Midbrain (tissue), 1 donor: ENCODE results near the gene ABHD17C.

Source experiments
- DNase-seq: peaks from one replicate; lab custom pipeline; 2025; lab: John Stamatoyannopoulos, UW

The ABHD17C gene

GRCh38 chr15:80764535-80764934, 69.4 kb downstream of the ABHD17C start:
- DNase-seq, result no peak

DNA sequence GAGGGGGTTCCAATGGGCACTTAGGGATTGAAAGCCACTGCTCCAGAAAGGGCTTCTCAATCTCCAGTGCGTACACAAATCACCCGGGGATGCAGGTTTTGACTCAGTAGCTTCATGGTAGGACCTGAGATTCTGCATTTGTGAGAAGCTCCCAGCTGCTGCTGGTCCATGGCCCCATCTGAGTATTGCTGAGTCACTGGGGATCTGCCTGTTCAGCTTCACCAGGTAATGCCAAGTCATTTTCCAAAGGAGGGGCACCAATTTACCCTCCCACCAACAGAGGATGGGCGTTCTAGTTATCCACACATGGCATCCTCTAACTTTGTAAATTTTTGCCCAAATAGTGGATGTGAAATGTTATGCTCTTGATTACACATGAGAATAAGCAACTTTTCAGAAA, 71.2 kb downstream of the ABHD17C start:
- DNase-seq, result no peak

DNA sequence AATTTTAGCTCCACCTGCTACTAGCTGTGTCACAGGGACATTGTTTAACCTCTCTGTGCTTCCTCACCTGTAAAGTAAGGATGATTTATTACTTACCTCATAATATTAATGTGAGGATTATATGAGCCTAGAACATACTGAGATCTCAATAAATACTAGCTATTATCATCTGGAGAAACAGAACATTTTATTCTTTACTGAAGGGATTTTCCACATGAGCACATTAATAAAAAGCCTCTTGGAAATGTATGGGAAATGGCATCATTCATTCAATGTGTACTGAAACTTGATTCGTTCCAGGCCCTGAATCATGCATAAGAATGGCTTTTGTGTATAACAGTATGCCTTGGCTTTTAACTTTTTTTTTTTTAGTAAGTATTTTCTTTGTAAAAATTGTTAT, 73.0 kb downstream of the ABHD17C start:
- DNase-seq, result no peak

DNA sequence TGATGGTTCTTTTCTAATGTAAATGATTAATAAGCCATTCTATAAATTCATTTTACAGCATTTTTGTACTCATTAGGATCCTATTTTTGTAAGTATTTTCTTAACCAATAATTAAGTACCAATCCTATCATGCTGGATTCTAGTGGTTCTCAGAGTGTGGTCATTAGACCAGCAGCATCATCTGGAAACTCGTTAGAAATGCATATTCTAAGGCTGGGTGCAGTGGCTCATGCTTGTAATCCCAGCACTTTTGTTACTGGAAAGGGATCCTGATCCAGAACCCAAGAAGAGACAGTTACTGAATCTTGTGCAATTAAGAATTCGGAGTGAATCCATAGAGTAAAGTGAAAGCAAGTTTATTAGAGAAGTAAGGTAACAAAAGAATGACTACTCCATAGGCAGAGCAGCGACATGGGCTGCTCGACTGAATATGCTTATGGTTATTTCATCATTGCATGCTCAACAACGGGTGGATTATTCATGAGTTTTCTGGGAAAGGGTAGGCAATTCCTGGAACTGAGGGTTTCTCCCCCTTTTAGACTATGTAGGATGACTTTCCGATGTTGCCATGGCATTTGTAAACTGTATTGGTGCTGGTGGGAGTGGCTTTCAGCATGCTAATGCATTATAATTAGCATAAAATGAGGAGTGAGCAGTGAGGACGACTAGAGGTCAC, 74.2 kb downstream of the ABHD17C start:
- no peak for DNase-seq

DNA sequence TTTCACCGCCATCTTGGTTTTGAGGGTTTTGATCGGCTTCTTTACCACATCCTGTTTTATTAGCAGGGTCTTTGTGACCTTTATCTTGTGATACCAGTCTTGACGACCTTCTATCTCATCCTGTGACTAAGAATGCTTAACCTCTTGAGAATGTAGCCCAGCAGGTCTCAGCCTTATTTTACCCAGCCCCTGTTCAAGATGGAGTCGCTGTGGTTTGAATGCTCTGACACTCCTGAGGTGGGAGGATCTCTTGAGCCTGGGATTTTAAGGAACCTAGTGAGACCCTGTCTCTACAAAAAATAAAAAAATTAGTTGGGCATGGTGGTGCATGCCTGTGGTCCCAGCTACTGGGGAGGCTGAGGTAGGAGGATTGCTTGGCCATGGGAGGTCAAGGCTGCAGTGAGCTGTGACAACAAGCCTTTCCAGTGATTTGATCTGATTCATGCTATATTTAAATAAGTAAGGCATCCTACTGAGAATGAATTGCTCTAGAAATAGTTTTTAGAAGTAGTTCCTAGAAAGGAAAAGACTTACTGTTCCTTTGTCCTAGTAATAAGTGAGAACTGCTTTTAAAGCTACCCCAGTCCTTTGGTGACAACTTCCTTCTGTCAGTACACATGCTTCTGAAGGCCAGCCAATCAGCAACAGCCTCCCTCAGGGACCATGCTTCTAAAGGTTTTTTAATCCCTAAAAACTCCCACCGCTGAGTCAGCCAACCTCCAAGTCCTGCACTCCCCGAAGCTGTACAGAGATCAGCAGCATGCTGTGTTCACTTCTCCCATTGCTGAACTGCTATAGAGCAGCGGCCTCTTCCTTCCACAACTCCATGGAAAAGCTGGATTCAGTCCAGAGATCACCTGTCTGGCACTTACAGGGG, 75.0 kb downstream of the ABHD17C start:
- DNase-seq, result no peak

DNA sequence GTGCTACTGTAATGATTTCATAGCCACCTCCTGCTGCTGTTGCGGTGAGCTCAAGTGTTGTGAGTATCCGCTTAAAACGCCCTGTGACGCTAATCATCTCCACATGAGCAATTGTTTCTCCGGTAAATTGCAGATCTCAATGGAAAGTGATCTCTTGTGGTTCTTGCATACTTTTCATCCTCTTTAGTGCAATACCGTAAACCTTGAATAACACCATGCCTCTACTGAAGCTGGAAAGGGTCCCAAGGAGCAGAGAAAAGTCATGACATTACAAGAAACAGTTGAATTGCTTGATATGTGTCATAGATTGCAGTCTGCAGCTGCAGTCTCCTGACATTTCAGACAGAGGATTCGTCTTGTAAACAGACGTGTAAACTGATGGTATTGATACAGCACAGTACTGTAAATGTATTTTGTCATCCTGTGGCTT, 78.0 kb downstream of the ABHD17C start:
- no peak for DNase-seq

DNA sequence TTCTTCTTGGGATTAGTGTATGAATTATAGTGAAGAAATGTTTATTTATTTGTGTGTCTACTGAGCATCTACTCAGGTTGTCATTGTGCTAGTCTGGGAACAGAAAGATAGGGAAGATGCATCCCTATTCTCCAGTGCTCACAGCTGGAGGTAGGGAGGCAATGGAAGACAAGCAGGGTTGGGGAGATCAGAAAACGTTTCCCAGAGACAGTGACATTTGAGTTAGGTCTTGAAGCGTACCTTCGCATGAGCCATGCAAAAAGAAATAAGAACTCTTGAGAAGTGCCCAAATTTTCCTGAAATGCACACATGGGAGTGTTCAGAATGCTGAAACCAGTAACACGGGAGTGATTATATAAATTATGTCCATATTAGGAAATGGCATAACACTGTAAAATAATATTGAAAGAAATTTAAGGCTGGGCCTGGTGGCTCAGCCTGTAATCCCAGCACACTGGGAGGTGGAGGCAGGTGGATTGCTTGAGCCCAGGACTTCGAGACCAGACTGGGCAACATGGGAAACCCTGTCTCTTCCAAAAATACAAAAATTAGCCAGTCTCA, 78.8 kb downstream of the ABHD17C start:
- DNase-seq, result no peak

DNA sequence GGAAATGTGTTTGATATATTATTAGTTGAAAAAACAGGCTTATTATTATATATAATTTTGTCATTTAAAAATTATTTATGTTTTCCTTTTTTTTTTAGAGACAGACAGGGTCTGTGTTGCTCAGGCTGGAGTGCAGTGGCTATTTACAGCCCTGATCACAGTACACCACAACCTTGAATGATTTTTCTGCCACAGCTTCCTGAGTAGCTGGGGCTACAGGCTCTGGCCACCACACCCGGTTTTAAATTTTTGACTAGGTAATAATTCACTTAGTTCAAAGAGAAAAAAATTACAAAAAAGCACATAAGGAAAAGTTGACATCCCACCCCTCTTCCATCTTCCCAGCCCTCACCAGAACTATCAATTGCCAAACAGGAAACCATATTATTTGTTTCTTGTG, 79.4 kb downstream of the ABHD17C start:
- no peak for DNase-seq

GRCh38 chr15:80775338-80775737, 80.2 kb downstream of the ABHD17C start:
- DNase-seq, result no peak

GRCh38 chr15:80776420-80777045, 81.4 kb downstream of the ABHD17C start:
- DNase-seq, result peak; percentile 58

GRCh38 chr15:80777137-80777536, 82.0 kb downstream of the ABHD17C start:
- DNase-seq, result no peak

DNA sequence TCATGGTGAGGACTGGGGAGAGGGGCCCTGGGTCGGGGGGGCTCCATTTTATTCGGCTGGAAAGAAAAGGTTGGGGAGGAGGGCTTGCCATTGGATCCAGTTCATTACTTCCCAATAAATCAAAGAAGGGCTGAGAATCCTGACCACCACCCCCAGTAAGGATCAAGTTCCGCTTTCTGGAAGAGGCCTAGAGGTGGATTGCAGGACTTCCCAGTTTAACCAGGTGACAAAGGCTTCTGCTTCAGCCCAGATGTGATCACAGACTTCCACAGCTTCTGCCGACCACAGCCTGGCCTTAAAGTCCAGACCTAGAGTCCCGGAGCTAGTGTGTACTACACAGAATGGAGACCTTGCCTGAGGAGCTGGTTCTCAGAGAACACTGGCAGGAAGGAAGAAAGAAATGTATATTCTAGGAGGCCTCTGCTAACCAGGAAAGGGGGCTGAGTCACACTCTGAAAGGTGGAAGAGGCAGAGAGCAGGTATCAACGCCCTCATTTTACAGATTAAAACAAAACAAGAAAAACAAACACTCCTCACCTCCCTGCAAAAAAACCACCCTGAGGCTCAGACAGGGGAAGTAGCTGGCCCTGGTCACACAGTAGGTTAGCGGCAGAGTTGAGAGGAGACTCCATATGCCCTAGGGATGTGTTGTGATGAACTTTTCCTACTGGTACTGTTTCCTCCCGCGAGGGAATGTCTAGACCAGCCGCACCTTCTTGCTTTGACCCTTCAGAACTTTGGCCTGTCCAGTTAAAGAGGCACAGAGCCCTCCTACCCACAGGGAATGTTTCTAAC, 82.9 kb downstream of the ABHD17C start:
- no peak for DNase-seq

DNA sequence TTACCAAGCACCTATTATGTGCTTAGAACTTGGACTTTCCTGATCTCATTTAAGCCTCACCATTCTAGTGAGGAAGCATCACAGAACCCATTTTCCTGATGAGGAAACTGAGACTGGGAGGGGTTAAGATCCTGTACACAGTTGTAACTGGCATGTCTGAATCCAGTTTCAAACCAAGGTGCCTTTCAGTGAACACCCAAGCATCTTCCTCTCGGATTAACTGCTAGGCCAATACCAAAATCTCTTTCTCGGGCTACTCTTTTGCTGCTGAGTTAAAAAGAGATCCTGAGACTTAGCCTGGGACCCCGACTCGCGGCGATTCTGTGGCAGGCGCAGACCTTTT, 83.5 kb downstream of the ABHD17C start:
- no peak for DNase-seq

- peak; percentile 80 for DNase-seq
Observed at GRCh38 chr15:80778964-80779657, 84.0 kb downstream of the ABHD17C start, which contains the start of gene CEMIP. TSS of gene CEMIP (plus strand) at chr15:80779370. CDS start at chr15:80873880, 94,510 bp downstream.

DNA sequence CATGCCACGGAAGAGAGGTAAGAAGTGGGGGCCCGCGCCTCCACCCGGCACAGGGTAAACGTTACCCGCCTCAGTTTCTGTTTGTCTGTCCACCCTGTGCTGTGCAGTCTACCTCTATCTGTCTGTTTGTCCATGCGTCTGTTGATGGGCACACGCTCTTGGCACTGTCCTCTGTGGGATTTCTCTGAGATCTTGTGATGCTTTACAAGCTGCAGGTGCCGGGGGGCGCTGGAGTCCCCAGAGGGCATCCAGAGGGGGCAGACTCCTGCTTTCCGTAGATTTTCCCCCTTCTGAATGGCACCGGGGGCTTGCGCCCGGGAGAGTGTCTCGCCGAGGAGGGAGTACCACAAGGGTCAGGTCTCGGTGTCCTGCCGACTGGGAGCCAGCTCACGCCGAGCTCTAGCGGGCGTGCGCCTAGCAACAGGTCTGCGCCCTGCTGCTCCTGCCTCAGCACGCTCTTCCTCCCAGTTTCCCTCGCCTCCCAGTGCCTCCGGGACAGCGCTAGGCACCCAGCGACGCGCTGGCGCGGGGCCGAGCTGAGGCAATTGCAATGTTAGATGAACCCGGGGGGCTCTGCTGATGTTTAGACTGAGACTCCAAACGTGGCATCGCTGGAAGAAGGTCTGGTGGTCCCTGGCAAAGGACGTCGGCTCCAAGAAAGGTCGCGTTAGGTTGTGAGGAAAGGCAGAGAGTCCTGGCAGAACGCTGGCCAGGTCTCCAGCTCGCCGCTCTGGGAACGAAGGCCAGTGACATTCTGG, 84.7 kb downstream of the ABHD17C start:
- no peak for DNase-seq

DNA sequence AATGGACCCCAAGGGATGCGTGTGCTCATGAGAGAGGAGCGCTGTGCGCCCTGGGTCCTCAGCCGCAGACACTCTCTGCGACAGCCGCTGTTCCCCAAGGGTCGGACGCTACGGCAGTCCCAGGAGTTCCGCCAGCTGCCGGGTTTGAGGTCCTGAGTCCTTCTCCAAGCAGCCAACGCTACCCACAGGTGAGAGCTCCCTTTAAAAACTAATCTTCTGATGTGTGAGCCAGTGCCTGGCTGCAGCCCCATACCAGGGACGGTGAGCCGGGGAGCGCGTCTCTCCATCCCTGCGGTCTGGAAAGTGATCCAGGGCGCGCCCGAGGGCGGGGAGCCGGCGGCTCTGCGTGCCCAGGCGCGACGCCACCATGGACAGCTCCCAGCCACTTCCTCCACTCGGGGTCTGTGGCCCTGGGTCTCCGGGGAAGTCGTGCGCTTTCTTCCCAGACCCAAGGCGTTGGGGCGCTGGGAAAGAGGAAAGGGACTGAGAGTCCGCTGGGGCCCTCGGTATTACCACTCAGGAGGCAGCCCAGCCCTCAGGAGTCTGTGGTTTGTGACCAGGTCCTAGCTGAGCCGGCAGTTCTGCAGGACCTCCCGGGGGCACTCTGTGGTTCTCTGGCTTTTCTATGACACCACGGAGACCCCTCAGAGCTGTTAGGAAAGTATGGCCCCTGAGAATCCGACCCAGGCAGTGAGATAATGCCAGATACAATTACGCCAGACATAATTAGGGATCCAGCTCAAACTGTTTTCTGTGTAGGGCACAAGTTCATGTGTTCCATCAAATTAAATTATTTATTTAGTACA, 85.5 kb downstream of the ABHD17C start:
- DNase-seq, result no peak

DNA sequence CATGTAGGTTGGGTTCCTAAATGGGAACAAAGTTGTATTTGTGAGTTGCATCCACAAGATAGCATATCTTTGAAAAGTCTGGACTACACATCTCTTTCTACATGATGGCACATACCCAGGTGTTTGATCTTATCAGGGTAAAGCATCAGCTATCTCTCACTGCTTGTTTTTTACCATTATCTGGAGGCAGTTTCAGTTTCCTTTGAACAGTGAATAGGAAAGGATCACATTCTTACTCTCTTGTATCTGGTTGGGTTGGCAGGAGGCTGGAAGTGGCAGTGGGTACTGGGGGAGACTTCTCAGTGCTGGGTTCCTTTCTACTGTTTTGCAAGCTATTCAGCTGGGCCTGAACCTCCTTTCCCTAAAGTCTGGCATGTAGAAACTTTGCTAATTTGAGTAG, 88.2 kb downstream of the ABHD17C start:
- DNase-seq, result no peak

DNA sequence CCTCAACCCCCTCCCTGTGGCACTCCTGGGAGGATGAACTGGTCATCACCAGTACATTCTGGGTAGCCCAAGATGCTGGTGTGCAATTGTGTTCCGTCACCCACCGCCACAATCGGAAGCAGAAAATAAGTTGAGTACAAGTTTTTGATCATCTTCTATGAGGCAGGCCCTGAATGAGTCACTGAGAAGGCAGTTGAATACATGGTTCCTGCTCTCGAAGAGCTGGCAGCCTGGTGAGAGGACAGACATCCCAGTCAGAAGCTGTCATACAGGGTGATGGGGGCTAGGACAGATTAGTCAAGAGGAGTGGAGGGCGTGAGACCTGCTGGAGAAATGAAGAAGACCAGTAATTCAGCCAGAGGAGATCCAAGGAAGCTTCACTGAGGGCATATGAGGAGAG, 90.2 kb downstream of the ABHD17C start:
- no peak for DNase-seq

- DNase-seq, result no peak
Observed at GRCh38 chr15:80785811-80786354, 90.8 kb downstream of the ABHD17C start.
